Panc1 (cell line): Measurements from ENCODE around the gene THSD7B. TPM values are rescaled to one million over a fixed set of nuclear protein-coding genes. Genes with fewer than 3 reads are reported as not detected.

Source experiments
- ATAC-seq: fragments of 200-7000 bp; cut with Tn5 transposase; 2 replicates; pipeline ENCODE4 v1.9.1; 2020; ENCODE audit warnings: mild to moderate bottlenecking, moderate library complexity
- BruUV-seq: library from RNA; stranded (reverse); fragments of 400-500 nt; replicated peaks from 2 replicates; lab custom pipeline; 2021; lab: Mats Ljungman, UMichigan
- CTCF ChIA-PET: fragments of 300-600 bp; sonication (Branson Sonifier 250); formaldehyde crosslinking; loops from one replicate; lab custom pipeline; 2022; ENCODE audit warnings: antibody characterized with exemption; lab: Charles Lee
- POLR2A ChIA-PET: fragments of 300-600 bp; sonication (Branson Sonifier 250); formaldehyde crosslinking; loops from one replicate; lab custom pipeline; 2022; ENCODE audit warnings: antibody characterized with exemption; lab: Charles Lee
- DNase-seq: peaks from one replicate; pipeline ENCODE4 v3.0.0-alpha.2; 2010; ENCODE audit warnings: low read depth, low spot score
- H3K27ac ChIP-seq: 2 replicates; pipeline ENCODE4 v1.5.1; 2011; ENCODE audit warnings: mild to moderate bottlenecking, low read length, inconsistent platforms
- H3K27me3 ChIP-seq: fragments of 200-500 bp; sonication (Bioruptor generic); 2 replicates; pipeline ENCODE4 v1.6.0; 2014; ENCODE audit warnings: low read length, inconsistent platforms; ENCODE audit not compliant: control insufficient read depth, insufficient read depth
- H3K36me3 ChIP-seq: fragments of 200-500 bp; sonication (Bioruptor generic); 2 replicates; pipeline ENCODE4 v1.5.1; 2014; ENCODE audit warnings: inconsistent platforms, mild to moderate bottlenecking, low read length, moderate library complexity; ENCODE audit not compliant: control insufficient read depth, insufficient read depth
- H3K4me1 ChIP-seq: 2 replicates; pipeline ENCODE4 v1.5.1; 2011; ENCODE audit warnings: inconsistent platforms, mild to moderate bottlenecking, low read length, moderate library complexity; ENCODE audit not compliant: control insufficient read depth, insufficient read depth
- H3K4me3 ChIP-seq, 2 experiments: 2 replicates each; pipeline ENCODE4 v1.5.1; 2011 to 2012; ENCODE audit warnings: low read depth in 2 of 2, low read length in 2 of 2, mild to moderate bottlenecking in 2 of 2, inconsistent platforms in 1 of 2, moderate library complexity in 1 of 2
- H3K9me3 ChIP-seq: fragments of 200-500 bp; sonication (Bioruptor generic); 2 replicates; pipeline ENCODE4 v1.5.1; 2014; ENCODE audit warnings: low read depth, mild to moderate bottlenecking, inconsistent platforms, low read length, moderate library complexity; ENCODE audit not compliant: control insufficient read depth, insufficient read depth
- CTCF ChIP-seq: fragments of 450-650 bp; IDR thresholded peaks from 2 replicates; pipeline ENCODE4 v1.5.1; 2017; ENCODE audit warnings: mild to moderate bottlenecking
- POLR2AphosphoS5 ChIP-seq: IDR thresholded peaks from 2 replicates; pipeline ENCODE4 v1.6.1; 2012; ENCODE audit warnings: mild to moderate bottlenecking, low read depth, low read length, moderate library complexity
- SIN3A ChIP-seq: IDR thresholded peaks from 2 replicates; pipeline ENCODE4 v1.6.1; 2012; ENCODE audit warnings: low read depth, mild to moderate bottlenecking, low read length, moderate library complexity, borderline replicate concordance; ENCODE audit not compliant: insufficient read depth
- TCF7L2 ChIP-seq: IDR thresholded peaks from 2 replicates; pipeline ENCODE4 v1.6.1; 2011; ENCODE audit warnings: mild to moderate bottlenecking, low read depth, low read length, inconsistent platforms
- in situ Hi-C: cut with HindIII; loops from 2 replicates; pipeline ENCODE4 v1.10.0; 2016; ENCODE audit warnings: low sequenced_read_pairs, low pct_unique_long_range_greater_than_20kb
- intact Hi-C: fragments of 100-400 bp; cut with micrococcal nuclease; formaldehyde crosslinking; loops from one replicate; pipeline ENCODE4 v1.10.0; 2022; ENCODE audit not compliant: unreplicated experiment
- total RNA-seq: library from RNA; stranded (reverse); gene quantifications from one replicate; pipeline ENCODE4 v1.2.1, GENCODE V29; 2021; ENCODE audit not compliant: unreplicated experiment
- TF ChIP-seq, protein P1 (sequence below), 2 experiments: IDR thresholded peaks; 2 replicates each; pipeline ENCODE4 v1.6.1; 2011 to 2012; ENCODE audit warnings: low read depth in 2 of 2, control low read depth in 1 of 2, low read length in 1 of 2, mild to moderate bottlenecking in 1 of 2, moderate library complexity in 1 of 2; ENCODE audit not compliant: insufficient read depth in 1 of 2

Gene THSD7B
- total RNA-seq, 1 experiment from 2014 or later = not detected

GRCh38 chr2:137381731-137382130 is 616.4 kb downstream of the THSD7B start:
- TF ChIP-seq POLR2AphosphoS5 (no peak), CTCF (no peak), SIN3A (no peak), TCF7L2 (no peak)
- TF ChIP-seq, protein P1, sequence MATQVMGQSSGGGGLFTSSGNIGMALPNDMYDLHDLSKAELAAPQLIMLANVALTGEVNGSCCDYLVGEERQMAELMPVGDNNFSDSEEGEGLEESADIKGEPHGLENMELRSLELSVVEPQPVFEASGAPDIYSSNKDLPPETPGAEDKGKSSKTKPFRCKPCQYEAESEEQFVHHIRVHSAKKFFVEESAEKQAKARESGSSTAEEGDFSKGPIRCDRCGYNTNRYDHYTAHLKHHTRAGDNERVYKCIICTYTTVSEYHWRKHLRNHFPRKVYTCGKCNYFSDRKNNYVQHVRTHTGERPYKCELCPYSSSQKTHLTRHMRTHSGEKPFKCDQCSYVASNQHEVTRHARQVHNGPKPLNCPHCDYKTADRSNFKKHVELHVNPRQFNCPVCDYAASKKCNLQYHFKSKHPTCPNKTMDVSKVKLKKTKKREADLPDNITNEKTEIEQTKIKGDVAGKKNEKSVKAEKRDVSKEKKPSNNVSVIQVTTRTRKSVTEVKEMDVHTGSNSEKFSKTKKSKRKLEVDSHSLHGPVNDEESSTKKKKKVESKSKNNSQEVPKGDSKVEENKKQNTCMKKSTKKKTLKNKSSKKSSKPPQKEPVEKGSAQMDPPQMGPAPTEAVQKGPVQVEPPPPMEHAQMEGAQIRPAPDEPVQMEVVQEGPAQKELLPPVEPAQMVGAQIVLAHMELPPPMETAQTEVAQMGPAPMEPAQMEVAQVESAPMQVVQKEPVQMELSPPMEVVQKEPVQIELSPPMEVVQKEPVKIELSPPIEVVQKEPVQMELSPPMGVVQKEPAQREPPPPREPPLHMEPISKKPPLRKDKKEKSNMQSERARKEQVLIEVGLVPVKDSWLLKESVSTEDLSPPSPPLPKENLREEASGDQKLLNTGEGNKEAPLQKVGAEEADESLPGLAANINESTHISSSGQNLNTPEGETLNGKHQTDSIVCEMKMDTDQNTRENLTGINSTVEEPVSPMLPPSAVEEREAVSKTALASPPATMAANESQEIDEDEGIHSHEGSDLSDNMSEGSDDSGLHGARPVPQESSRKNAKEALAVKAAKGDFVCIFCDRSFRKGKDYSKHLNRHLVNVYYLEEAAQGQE (IDR thresholded peaks at IDR 0.05; ENCODE audit: insufficient read depth in 1 of 2, low read depth in 2 of 2, low read length in 1 of 2) = no peak
- ATAC-seq = no peak

GRCh38 chr2:137383391-137383790 is 618.0 kb downstream of the THSD7B start:
- ChIA-PET POLR2A (no interaction called here), CTCF (no interaction called here)
- H3K27me3 ChIP-seq = no peaks in the 10 kb centered on the region
- TF ChIP-seq, protein P1 (IDR thresholded peaks at IDR 0.05; ENCODE audit: insufficient read depth in 1 of 2, low read depth in 2 of 2, low read length in 1 of 2) = no peak
- TF ChIP-seq SIN3A (no peak), POLR2AphosphoS5 (no peak), TCF7L2 (no peak), CTCF (no peak)
- intact Hi-C loops = no loop called here
- no peak for ATAC-seq
- BruUV-seq = no TSS peak
- no peaks in the 10 kb centered on the region for H3K4me1 ChIP-seq
- no peaks in the 10 kb centered on the region for H3K36me3 ChIP-seq
- H3K4me3 ChIP-seq = no peak overlapping the region
- in situ Hi-C loops = no loop called here
- no peak overlapping the region for H3K27ac ChIP-seq
- no peak for DNase-seq
- no peaks in the 10 kb centered on the region for H3K9me3 ChIP-seq

More at GRCh38 chr2:137381731-137382130, 616.4 kb downstream of the THSD7B start:
- no peak overlapping the region for H3K4me3 ChIP-seq
- H3K9me3 ChIP-seq = no peaks in the 10 kb centered on the region
- DNase-seq = no peak
- no peaks in the 10 kb centered on the region for H3K36me3 ChIP-seq
- POLR2A ChIA-PET = no interaction called here
- H3K27ac ChIP-seq = no peak overlapping the region
- H3K27me3 ChIP-seq = no peaks in the 10 kb centered on the region
- CTCF ChIA-PET = no interaction called here
- intact Hi-C loops (no loop called here), in situ Hi-C loops (no loop called here)
- BruUV-seq = no TSS peak
- no peaks in the 10 kb centered on the region for H3K4me1 ChIP-seq
